Right kidney (tissue), 1 donor: Measurements from ENCODE around the gene POPDC2.

ENCODE experiments used
- DNase-seq: peaks from one replicate; pipeline ENCODE4 v3.0.0-alpha.2; 2016

The POPDC2 gene

DNA sequence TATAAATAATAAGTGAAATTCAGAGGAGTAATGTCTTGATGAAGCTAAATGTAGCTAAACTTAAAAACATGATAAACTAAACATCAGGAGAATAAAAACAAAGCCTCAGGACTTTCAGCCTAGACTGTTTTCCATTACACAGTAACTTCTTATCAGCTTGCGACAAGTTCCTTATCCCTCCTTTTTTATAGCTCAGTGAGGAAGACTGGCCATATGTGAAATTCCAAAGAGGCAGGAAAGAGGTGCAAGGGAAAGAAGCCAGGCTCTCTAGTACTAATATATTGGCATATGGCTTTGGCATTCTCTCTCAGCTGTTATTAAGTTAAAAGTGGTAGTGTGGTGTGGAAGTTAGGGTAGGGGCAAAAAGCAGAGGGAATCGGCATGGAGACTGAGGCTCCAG, 12.4 kb upstream of the POPDC2 start:
- DNase-seq, result no peak

DNA sequence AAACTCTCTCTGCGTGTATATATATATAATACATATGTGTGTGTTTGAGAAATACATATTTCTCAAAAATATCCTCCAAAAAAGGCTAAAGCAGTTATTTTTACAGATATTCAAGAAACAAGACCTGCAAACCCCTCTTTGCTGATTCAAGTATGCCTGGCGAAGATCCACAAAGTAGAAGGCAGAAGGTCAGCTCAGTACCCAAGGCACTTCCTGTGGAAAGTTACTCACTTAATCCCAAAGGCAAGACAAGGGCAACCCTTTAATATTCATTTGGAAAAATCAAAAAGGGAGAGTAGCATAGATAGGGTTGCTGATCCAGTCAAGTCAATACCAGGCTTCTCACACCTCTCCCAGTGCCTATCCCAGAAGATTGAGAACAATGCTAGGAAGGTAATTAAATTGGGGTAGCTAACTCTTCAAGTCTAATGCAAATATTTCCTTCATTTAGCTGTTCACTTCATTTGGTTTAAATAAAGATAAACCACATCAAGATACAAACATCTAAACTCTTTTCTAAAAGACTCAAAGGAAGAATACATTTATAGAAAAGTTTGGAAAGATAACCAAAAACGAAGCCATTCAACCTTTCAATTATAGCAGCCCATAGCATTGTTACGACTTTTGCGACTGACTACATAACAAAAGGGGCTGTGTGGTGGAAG, 9.6 kb upstream of the POPDC2 start:
- no peak for DNase-seq

DNA sequence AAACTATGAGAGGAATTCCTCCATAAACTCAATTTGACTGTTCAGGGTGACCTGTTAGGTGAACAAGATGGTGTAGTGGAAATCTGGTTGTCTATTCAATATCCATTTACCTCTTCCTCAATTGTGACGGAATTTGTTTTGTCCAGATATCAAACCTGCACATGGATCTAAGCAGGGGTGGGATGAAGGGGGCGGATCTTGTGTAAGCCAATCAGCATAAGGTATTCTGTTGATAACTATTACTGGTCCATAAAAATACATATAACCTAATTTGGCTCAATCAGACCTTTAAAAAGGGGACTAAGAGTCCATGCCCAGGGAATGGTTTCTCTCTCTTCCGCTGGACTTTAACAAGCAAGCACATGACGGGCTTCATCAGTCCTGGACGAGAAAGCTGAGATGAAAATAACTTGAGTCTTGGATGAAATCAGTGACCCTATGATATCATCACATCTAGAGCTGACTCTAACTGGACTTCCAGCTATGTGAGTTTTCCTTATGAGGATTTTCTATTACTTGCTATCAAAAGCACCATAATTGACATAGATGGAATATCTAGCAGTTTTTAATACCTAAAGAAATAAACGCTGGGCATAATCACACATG, 5.7 kb upstream of the POPDC2 start:
- DNase-seq, result no peak

DNA sequence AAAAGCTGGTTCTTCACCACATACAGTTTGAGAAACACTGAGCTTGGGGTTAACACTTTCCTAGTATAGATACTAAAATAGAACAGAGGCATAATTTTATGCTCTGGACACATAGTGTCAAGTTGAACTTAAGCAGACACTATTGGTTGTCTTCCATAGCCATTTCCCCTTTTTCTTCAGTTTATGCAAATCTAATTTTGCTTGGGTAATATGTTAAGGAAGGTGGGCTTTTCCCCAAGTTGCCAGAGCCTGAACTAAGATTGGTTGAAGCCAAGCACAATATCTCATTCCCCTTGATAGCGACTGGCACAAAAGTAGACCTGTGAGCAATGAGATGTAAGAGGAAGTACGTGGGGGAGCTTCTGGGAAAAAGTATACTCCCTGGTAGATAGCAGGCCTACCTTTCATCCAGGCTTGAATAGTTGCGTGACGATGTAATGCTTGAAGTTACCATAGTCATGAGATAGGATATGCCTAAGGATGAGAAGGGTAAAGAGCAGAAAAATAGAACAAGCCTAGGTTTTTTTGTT, 4.5 kb upstream of the POPDC2 start:
- no peak for DNase-seq

DNA sequence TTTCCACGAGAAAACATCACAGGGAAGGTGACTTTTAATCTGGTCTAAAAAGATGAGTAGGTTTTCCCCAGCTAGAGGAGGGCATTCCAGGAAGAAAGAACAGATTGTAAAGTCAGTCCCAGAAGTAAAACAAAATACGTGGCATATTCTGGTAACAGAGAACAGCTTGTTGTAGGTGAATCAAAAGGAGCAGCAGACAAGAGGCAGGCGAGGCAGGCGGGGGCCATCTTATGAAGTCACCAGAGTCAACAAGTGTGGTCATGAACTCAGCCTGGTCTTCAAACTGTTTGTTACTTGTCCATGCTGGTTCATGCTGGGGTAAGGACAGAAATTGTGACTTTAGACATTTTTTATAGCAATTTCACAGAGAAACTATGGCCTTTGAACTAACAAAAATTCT, 4.0 kb upstream of the POPDC2 start:
- DNase-seq, result no peak

DNA sequence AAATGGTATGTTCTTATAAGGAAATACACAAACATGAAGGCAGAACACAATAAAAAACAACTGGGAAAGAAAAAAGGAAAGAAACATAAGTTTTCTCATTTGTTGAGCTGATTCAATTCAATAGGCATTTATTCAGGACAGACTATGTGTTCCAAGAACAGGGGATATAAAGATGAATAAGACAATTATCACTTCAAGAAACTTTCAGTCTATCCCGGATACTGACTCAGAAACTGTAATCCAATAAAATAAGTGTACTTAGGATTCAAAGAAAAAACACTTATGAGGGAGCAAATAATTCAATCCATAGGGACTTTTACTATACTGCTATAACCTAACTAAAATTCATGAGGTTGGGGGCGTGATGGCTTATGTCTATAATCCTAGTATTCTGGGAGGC, 3.5 kb upstream of the POPDC2 start:
- no peak for DNase-seq

DNA sequence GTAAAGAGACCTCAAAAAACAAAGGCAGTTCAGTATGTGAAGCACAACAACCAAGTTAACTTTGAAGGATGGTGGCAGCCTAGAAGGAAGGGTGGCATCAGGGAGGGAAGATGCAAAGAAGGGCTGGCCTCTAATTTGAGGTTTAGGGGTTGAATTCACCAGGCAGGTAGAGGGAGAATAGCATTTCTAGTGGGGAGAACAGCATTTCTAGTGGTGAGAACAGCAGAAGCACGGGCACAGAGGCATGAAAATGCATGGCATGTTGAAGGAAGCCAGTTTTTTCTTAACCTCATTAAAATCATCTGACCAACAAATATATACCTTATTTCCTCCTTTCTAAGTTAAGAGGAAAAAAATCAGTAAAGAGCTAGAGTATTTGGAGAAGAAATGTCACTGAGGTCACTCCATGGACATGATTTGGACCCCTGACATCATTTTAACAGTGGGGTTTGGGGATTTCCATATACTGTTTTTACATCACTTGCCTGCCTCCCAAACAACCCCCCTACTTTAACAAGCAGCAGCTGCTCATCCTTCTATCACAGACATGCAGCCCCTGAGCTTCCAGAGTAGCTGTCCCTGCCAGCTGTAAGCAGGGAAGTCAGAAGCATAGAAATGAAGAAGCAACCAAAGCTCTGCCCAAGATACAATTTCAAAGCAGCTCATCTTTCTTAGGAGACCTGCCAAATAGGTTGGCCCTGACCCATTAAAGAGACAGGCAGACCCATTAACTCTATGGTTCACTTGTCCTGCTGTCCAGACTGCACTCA, 2.4 kb upstream of the POPDC2 start:
- no peak for DNase-seq

DNA sequence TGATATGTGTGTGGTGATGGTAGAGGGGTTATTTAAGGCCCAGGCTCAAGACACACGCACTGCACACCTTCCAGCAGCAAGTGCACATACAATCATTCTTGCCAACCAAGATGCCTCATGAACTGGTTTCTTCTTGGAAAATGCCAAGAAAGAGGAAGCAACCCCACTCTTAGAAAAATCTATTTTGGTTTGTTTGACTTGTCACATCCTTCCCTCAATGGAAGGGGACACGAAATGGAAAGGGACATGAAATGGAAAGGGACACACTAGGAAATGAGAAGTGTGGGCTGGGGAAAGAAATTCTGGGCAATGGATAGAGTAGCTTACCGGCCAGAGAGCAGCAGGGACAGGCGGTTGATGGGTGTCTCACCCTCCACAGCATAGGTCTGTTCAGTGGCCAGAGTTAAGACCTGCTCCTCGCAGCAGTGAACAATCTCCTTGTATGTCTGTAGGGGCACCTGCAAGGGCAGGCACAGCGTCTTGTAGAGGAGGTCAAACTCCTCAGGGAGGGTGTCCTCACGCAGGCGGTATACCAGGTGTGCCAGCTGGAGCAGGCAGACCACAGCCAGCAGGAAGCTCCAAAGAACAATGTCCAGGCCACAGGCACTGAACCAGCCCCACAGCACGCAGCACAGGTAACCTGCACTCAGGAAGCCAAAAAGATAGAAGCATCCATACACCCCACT, 640 bp downstream of the POPDC2 start:
- no peak for DNase-seq

DNA sequence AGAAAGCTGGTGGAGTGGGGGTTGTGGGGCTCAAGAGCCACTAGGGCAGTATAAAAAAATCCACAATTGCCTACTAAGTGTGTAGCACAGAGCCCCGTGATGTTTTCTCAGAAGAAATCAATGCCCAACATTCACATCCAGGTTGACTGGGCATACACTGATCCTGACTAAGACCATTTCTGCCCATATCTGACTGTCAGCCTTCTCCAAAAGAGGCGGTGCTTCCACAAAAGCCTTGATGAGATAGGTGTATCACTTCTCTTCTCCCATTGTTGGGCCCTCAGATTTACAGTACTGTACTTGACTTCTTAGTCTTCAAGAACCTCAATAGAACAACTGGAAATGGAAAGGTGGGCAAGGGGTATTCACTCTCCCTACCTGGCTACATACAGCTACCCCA, 1.4 kb downstream of the POPDC2 start:
- DNase-seq, result no peak

DNA sequence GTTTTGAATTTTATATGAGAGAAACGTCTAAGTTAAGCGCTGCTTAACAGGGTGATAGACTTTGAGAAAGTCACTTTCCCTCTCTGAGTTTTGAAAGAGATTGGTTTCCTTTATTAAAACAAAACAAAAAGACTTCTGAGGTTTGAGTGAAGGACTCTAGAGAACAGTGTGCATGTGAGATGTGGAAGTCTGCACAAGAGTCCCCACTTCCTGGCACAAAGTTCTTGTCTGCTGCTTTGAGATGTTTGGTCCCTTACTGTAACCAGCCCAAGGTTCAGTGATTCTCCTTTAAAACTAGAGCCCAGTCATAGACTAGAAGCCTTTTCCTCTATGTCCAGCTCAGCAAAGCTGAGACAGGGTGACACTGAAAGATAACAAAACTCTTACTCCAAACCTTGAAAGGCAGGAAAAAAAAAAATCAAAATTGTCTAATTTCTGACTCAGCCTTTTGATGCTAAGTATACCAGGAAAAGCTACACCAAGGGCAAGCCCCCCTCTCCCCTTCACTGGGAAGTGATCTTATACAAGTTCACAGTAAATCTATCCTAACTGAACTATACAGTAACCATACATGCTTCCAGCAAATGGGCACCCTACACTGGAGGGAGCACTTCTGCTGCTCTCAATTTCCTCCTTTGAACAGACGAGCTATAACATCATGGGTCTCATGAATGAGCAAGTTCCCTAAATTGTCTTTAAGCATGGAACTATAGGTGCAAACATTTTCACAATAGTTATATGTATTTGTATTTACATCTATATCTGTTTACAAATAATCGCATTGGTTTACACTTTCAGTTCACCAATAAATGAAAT, 2.3 kb downstream of the POPDC2 start:
- DNase-seq, result no peak

DNA sequence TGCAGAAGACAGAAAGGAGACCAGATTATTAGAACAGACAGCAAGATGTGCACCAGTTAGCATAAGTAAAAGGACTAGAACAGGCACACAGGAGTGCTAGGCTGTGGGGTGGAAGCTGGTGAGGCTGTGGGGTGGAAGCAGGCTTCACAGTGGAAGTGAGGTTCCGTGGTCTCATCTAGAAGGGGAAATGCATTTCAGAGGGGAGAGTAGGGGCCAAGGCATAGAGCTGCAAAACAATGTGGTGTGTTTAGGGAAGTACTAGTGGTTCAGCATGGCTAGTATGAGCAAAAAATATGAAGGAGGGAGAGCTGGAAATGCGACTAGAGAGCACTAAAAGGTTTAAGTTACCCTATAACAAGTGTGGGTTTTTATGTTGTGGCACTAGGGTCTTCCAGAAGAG, 6.5 kb downstream of the POPDC2 start:
- no peak for DNase-seq

DNA sequence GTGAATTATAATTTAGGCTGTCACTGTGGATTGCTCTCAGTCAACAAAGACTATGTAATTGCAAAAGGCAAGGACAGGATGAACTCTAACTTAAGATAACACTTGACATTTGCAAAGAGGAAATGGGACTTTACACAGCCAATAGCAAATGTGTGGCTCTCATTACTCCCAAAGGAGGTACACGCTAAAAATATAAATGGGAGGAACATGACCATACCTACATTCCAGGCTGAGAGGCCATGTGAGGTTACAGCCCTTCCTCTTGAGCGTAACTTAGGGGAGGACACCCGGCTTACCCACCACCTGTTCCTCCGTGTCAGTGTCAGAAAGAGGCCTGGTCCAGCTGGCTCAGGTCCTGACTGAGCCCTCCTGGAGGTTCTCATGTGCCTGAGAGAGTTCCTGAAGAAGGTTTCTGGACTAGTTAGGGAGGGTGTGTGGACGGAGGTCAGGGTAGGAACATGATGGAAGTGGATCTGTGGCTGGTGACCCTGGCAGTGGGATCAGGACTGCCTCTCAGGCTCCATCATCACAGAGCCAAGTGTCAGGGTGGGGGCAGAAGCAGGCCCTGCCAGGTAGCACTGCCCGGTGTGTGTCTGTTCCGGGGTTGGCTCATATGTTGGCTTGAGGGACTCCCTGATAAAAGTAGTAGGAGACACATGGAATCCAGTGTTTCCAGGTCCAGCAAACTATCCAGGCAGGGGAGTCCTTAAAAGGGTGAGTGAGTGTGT, 7.9 kb downstream of the POPDC2 start:
- no peak for DNase-seq

DNA sequence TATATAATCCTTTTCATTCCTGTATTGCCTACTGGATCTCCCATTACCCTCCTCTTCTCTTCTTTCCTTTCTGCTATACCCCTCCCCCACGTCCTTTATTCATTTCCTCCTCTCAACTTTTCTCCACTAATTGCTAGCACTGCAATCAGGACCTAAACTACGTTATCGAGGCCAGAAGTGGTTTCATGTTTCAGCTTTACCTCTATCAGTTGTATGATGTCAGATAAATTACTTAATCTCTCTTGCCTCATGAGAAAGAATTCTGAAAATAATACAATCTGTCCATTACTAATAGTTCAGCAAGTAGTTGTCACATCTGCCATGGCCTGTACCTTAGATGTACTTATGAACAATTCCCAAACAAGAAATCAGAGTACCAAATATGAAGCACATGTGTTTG, 10.6 kb downstream of the POPDC2 start:
- DNase-seq, result no peak

DNA sequence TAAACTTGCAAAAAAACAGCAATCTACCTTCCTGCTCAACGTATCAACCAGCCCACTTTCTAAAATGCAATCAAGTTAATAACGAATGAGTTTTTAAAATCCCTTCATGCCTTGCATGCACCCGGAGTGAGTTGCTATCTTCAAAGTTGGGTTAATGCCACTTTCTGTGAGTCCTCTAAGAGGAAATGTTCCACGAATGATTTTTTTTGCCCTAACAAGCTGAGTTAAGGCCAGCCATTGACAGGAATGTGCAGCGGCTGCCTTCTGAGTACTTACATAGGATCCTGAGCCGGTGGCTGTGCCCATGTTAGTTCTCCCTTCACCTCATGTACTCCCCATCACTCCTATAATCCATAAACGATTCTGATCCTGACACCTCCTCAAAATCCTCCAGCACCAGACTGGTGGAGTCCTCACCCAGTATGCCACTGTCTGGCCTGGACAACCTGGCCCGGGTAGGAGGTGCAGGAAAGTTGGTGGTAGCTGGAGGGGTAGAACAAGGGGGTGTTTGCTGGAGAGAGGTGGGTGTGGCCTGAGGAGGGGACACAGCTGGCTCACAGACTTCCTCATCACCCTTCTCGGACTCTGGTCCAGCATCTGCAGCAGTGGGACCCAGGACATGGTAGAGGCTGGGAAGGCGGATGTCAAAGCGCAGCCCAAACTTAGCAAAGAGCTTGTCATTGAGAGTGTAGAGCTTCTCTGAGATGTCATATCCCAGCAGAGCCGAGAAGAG, 12.4 kb downstream of the POPDC2 start:
- DNase-seq, result no peak

DNA sequence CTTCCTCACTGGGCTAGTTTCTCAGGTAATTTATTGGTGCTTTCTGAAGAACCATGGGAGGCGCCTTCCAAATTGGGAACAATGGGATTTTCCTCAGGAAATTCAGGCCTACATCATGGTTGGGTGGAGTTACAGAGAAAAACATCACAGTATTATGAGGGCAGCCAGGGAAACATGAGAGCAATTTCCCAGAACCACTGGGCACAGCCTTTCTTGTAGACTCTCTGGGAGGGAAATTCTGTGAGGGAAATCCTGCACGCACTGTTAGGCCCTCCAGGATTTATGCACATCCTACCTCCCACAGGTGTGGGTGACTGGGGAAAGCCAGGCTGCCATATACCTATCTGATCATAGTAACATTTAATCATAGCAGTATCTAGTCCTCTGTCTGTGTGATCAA, 13.2 kb downstream of the POPDC2 start:
- no peak for DNase-seq

DNA sequence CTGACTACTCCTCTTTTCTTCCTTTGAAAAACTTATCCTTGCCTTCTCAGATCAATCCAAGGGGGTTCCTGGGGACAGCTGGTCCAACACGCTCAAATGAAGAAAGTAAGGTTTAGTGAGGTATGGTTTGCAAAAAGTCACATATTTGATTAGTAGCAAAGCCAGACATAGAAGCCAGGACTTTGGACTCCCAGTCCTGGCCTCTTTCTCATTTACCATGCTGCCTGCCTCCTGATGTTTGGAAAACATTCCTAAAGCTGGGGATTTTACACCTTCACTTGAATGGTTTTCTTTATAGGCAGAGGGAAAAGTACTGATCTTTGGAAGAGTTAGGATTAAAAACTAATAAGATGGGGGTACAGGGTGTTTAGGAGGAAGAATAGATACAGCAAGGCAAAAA, 14.6 kb downstream of the POPDC2 start:
- DNase-seq, result no peak

DNA sequence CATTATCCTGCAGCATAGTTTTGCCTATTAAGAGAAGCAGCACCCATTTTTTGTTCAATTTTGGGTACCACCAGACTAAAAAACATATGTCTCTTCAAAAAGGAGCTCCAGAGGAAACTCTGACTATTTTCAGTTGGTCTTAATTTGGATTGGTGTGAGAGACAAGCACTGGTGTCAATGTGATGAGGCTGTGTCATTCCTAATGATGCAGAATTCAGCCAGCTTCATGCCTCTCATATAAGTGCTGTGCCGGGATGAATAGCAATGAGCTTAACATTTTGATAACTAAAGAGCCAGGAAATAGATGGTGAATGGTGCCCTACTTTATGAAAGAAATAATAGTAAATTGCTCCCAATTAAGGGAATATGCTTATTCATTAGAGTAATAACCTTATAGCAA, 15.9 kb downstream of the POPDC2 start:
- no peak for DNase-seq

DNA sequence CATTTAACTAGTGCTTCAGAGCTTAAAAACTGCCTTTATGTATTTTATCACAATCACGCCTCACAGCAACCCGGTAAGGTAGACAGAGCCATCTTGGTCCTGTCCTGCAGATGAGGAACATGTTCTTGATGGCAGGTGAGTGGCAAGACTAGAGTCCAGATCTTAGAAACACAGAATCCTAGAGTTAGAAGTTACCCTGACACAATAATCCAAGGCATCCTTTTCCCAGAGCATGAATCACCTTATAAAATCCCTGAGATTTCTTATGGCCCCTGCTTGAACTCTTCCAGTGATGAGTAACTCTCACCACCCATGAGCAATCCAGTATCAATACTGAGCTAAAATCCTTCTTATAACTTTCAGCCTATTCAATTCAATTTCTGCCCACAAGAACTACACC, 16.9 kb downstream of the POPDC2 start:
- DNase-seq, result no peak

DNA sequence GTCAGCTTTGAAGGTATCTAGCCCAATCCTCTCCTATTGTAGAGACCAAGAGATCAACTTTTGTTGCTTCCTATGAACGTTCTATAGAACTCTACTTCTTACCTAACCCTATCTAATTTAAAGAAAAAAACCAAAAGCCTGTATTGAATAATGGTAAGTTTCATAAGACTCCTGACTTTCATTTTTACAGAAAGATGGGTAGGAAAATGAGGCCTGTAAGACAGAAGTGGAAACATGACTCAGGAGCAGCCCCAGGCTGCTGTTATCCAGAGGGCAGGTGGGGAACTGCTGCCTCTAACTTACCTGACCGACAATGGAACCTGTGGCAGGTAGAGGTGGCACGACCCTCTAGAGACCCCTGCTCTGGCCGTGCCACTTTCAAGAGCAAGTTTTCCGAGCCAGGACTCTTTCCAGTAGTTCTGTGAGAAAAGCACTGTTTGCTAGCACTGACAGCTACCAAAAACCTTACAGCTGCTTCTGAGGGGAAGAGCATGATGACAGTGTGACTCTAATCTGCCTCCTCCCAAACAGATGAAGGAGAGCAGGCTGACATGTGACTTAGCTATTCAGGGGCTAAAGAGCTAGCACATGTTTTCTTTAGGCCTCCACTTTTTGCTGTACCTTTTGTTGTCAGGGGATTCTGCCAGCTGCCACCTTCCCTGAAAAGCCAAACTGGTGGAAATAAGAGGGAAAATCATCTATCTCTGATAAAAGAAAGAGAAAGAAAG, 17.5 kb downstream of the POPDC2 start:
- DNase-seq, result no peak

DNA sequence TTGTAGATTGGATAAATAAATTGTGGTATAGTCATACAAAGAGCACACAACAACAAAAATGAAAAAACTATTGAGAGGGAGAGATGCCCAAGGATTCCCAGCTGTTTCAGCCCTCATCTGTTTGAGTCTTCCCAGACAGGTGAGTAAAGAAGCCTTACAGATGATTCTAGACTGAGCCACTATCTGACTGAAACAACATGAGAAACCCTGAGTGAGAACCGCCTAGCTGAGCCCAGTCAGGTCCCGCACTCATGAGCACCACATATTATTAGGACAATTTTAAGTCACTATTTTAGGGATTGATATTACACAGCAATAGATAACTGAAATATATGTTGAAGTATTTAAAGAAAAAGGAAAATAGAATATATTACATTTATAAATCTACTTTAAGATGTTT, 19.0 kb downstream of the POPDC2 start:
- no peak for DNase-seq
